ENCODE results near the gene FBL. TPM values are rescaled to one million over a fixed set of nuclear protein-coding genes. Genes with fewer than 3 reads are reported as not detected.
"Not testable (repeated sequence)": the region's sequence is repeated elsewhere in the genome, so short reads cannot be mapped to it uniquely, and the experiment has no call there.

FBL gene
- total and polyA plus RNA-seq, 4 donors, result 23.3 to 96.2 (median 57.7) TPM

DNA sequence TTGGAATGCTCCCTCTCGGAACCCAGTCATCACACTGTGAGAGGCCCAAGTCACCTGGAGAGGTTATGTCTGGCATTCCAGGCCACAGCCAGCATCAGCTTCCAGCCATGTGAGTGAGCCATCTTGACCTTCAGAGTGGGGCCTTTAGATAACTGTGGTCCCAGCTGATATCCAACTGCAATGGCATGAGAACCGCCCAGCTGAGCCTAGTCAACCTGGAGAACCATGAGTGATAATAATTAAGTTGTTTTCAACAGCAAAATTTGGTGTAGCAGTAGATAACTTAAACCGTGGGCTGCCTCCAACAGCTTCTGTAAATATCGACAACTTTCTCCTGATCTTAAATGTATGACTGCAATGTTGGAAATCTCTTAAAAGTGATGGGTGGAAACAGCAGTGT lies 36.8 kb downstream of the FBL start:
- Histone ChIP-seq H3K9ac (ENCODE audit: low read depth in 1 of 2, low read length in 2 of 2) (no peak overlapping the region), H3K27me3 (ENCODE audit: control insufficient read depth in 4 of 4, insufficient read depth in 4 of 4, low read length in 3 of 4) (no peaks in the 10 kb centered on the region), H3K27ac (ENCODE audit: low read depth in 1 of 2, low read length in 2 of 2) (no peak overlapping the region), H3K4me1 (ENCODE audit: control insufficient read depth in 4 of 4, insufficient read depth in 4 of 4, low read length in 3 of 4) (no peaks in the 10 kb centered on the region), H3K4me3 (ENCODE audit: low read depth in 1 of 3, low read length in 3 of 3) (no peak overlapping the region), H3K36me3 (ENCODE audit: control insufficient read depth in 4 of 4, insufficient read depth in 3 of 4, low read depth in 1 of 4, low read length in 3 of 4) (no peaks in the 10 kb centered on the region), H3K9me3 (ENCODE audit: control insufficient read depth in 4 of 4, low read length in 3 of 4) (no peaks in the 10 kb centered on the region)
- DNase-seq (ENCODE audit: low spot score), result no peak
- 92% methylated on average over 4 of the region's 4 CpGs for WGBS
- TF ChIP-seq RAD21 (IDR thresholded peaks at IDR 0.05) (no peak), HNF4A (conservative IDR thresholded peaks at IDR 0.05) (no peak), EGR1 (IDR thresholded peaks at IDR 0.05; ENCODE audit: low read depth in 2 of 2) (no peak)

DNA sequence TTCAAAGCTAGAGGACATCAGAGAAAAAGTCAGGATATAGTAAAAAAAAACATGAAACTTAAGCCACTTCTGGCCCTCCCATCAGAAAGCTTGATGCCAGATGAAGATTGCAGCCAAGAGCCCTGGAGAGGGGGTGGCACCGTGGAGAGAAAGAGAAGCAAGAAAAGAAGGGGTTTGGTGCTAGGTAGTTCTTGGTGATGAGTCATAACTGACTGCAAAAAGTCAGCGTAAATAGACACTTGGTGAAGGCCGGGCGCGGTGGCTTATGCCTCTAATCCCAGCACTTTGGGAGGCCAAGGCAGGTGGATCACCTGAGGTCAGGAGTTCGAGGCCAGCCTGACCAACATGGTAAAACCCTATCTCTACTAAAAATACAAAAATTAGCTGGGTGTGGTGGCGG lies 37.5 kb downstream of the FBL start:
- not testable (repeated sequence) for H3K4me3 ChIP-seq (ENCODE audit: low read depth in 1 of 3, low read length in 3 of 3); H3K9ac ChIP-seq (ENCODE audit: low read depth in 1 of 2, low read length in 2 of 2); H3K4me1 ChIP-seq (ENCODE audit: control insufficient read depth in 4 of 4, insufficient read depth in 4 of 4, low read length in 3 of 4); H3K9me3 ChIP-seq (ENCODE audit: control insufficient read depth in 4 of 4, low read length in 3 of 4); H3K27me3 ChIP-seq (ENCODE audit: control insufficient read depth in 4 of 4, insufficient read depth in 4 of 4, low read length in 3 of 4); DNase-seq (ENCODE audit: low spot score); H3K36me3 ChIP-seq (ENCODE audit: control insufficient read depth in 4 of 4, insufficient read depth in 3 of 4, low read depth in 1 of 4, low read length in 3 of 4); H3K27ac ChIP-seq (ENCODE audit: low read depth in 1 of 2, low read length in 2 of 2)
- WGBS, result 91% methylated on average over 7 of the region's 7 CpGs

DNA sequence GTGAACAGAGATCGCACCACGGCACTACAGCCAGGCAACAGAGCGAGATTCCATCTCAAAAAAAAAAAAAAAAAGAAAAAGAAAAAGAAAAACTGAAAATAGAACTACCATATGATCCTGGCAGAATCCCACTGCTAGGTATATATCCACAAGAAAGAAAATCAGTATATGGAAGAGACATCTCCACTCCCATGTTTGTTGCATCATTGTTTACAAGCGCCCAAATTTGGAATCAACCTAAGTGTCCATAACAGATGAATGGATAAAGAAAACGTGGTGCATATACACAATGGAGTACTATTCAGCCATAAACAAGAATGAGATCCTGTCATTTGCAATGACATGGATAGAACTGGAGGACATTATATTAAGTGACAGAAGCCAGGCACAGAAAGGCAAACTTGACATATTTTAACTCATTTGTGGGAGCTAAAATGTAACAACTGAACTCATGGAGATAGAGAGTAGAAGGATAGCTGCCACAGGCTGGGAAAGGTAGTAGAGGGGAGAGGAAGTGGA lies 38.3 kb downstream of the FBL start:
- no peaks in the 10 kb centered on the region for H3K36me3 ChIP-seq (ENCODE audit: control insufficient read depth in 4 of 4, insufficient read depth in 3 of 4, low read depth in 1 of 4, low read length in 3 of 4)
- H3K27ac ChIP-seq (ENCODE audit: low read depth in 1 of 2, low read length in 2 of 2), result no peak overlapping the region
- DNase-seq (ENCODE audit: low spot score), result no peak
- H3K9ac ChIP-seq (ENCODE audit: low read depth in 1 of 2, low read length in 2 of 2), result no peak overlapping the region
- no peak overlapping the region for H3K4me3 ChIP-seq (ENCODE audit: low read depth in 1 of 3, low read length in 3 of 3)
- H3K4me1 ChIP-seq (ENCODE audit: control insufficient read depth in 4 of 4, insufficient read depth in 4 of 4, low read length in 3 of 4), result no peaks in the 10 kb centered on the region
- no peak for TF ChIP-seq SP1 (IDR thresholded peaks at IDR 0.05)
- TF ChIP-seq, protein P1, sequence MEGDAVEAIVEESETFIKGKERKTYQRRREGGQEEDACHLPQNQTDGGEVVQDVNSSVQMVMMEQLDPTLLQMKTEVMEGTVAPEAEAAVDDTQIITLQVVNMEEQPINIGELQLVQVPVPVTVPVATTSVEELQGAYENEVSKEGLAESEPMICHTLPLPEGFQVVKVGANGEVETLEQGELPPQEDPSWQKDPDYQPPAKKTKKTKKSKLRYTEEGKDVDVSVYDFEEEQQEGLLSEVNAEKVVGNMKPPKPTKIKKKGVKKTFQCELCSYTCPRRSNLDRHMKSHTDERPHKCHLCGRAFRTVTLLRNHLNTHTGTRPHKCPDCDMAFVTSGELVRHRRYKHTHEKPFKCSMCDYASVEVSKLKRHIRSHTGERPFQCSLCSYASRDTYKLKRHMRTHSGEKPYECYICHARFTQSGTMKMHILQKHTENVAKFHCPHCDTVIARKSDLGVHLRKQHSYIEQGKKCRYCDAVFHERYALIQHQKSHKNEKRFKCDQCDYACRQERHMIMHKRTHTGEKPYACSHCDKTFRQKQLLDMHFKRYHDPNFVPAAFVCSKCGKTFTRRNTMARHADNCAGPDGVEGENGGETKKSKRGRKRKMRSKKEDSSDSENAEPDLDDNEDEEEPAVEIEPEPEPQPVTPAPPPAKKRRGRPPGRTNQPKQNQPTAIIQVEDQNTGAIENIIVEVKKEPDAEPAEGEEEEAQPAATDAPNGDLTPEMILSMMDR (IDR thresholded peaks at IDR 0.05; ENCODE audit: low read depth, low read length, missing input control), result no peak
- TF ChIP-seq, protein P2, sequence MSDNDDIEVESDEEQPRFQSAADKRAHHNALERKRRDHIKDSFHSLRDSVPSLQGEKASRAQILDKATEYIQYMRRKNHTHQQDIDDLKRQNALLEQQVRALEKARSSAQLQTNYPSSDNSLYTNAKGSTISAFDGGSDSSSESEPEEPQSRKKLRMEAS (IDR thresholded peaks at IDR 0.05), result no peak
- TF ChIP-seq GABPA (IDR thresholded peaks at IDR 0.05 in 1 of 2, conservative IDR thresholded peaks at IDR 0.05 in 1 of 2), result no peak
- no peaks in the 10 kb centered on the region for H3K9me3 ChIP-seq (ENCODE audit: control insufficient read depth in 4 of 4, low read length in 3 of 4)
- peaks cover 0 to 2% (median 0%) of the 10 kb centered on the region in 4 donors for H3K27me3 ChIP-seq (ENCODE audit: control insufficient read depth in 4 of 4, insufficient read depth in 4 of 4, low read length in 3 of 4)
- WGBS, result 70% methylated on average over 5 of the region's 5 CpGs

DNA sequence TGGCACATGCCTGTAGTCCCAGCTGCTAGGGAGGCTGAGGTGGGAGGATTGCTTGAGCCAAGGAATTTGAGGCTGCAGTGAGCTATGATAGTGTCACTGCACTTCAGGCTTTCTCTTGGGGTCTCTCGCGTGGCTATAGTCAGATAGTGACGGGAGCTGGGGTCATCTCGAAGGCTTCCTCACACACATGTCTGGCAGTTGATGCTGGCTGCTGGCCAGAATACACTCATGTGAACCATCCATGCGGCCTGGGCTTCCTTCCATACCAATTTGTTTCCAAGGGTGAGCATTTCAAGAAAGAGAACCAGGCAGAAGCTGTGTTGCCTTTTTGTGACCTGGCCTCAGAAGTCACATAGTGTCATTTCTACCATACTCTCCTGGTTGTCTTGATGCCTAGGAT lies 41.1 kb downstream of the FBL start:
- no peaks in the 10 kb centered on the region for H3K4me1 ChIP-seq (ENCODE audit: control insufficient read depth in 4 of 4, insufficient read depth in 4 of 4, low read length in 3 of 4)
- H3K4me3 ChIP-seq (ENCODE audit: low read depth in 1 of 3, low read length in 3 of 3), result no peak overlapping the region
- H3K9me3 ChIP-seq (ENCODE audit: control insufficient read depth in 4 of 4, low read length in 3 of 4), result no peaks in the 10 kb centered on the region
- peaks cover 0 to 2% (median 0%) of the 10 kb centered on the region in 4 donors for H3K27me3 ChIP-seq (ENCODE audit: control insufficient read depth in 4 of 4, insufficient read depth in 4 of 4, low read length in 3 of 4)
- no peak for DNase-seq (ENCODE audit: low spot score)
- no peak overlapping the region for H3K9ac ChIP-seq (ENCODE audit: low read depth in 1 of 2, low read length in 2 of 2)
- H3K27ac ChIP-seq (ENCODE audit: low read depth in 1 of 2, low read length in 2 of 2), result no peak overlapping the region
- 42% methylated on average over 5 of the region's 5 CpGs for WGBS
- H3K36me3 ChIP-seq (ENCODE audit: control insufficient read depth in 4 of 4, insufficient read depth in 3 of 4, low read depth in 1 of 4, low read length in 3 of 4), result no peaks in the 10 kb centered on the region
- TF ChIP-seq YY1 (IDR thresholded peaks at IDR 0.05), result no peak
- TF ChIP-seq, protein P2 (IDR thresholded peaks at IDR 0.05), result no peak
- no peak for TF ChIP-seq EGR1 (IDR thresholded peaks at IDR 0.05; ENCODE audit: low read depth in 2 of 2)
- TF ChIP-seq, protein P3, sequence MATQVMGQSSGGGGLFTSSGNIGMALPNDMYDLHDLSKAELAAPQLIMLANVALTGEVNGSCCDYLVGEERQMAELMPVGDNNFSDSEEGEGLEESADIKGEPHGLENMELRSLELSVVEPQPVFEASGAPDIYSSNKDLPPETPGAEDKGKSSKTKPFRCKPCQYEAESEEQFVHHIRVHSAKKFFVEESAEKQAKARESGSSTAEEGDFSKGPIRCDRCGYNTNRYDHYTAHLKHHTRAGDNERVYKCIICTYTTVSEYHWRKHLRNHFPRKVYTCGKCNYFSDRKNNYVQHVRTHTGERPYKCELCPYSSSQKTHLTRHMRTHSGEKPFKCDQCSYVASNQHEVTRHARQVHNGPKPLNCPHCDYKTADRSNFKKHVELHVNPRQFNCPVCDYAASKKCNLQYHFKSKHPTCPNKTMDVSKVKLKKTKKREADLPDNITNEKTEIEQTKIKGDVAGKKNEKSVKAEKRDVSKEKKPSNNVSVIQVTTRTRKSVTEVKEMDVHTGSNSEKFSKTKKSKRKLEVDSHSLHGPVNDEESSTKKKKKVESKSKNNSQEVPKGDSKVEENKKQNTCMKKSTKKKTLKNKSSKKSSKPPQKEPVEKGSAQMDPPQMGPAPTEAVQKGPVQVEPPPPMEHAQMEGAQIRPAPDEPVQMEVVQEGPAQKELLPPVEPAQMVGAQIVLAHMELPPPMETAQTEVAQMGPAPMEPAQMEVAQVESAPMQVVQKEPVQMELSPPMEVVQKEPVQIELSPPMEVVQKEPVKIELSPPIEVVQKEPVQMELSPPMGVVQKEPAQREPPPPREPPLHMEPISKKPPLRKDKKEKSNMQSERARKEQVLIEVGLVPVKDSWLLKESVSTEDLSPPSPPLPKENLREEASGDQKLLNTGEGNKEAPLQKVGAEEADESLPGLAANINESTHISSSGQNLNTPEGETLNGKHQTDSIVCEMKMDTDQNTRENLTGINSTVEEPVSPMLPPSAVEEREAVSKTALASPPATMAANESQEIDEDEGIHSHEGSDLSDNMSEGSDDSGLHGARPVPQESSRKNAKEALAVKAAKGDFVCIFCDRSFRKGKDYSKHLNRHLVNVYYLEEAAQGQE (IDR thresholded peaks at IDR 0.05), result no peak
- TF ChIP-seq, protein P4, sequence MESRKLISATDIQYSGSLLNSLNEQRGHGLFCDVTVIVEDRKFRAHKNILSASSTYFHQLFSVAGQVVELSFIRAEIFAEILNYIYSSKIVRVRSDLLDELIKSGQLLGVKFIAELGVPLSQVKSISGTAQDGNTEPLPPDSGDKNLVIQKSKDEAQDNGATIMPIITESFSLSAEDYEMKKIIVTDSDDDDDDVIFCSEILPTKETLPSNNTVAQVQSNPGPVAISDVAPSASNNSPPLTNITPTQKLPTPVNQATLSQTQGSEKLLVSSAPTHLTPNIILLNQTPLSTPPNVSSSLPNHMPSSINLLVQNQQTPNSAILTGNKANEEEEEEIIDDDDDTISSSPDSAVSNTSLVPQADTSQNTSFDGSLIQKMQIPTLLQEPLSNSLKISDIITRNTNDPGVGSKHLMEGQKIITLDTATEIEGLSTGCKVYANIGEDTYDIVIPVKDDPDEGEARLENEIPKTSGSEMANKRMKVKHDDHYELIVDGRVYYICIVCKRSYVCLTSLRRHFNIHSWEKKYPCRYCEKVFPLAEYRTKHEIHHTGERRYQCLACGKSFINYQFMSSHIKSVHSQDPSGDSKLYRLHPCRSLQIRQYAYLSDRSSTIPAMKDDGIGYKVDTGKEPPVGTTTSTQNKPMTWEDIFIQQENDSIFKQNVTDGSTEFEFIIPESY (IDR thresholded peaks at IDR 0.05), result no peak
- no peak for TF ChIP-seq RAD21 (IDR thresholded peaks at IDR 0.05)
- TF ChIP-seq HNF4G (IDR thresholded peaks at IDR 0.05), result no peak
- TF ChIP-seq, protein P5, sequence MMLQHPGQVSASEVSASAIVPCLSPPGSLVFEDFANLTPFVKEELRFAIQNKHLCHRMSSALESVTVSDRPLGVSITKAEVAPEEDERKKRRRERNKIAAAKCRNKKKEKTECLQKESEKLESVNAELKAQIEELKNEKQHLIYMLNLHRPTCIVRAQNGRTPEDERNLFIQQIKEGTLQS (IDR thresholded peaks at IDR 0.05), result no peak
- TF ChIP-seq RXRA (IDR thresholded peaks at IDR 0.05), result no peak

Data from liver (tissue), 9 donors.